ENCODE data around the gene AGAP3.

The AGAP3 gene

GRCh38 chr7:151125470-151125845 lies 39.2 kb downstream of the AGAP3 start:
- no peak for DNase-seq

- DNase-seq: no peak
Measured at GRCh38 chr7:151125846-151126481, 39.7 kb downstream of the AGAP3 start.

GRCh38 chr7:151126491-151127137 lies 40.3 kb downstream of the AGAP3 start:
- DNase-seq: no peak

- no peak for DNase-seq
Measured at GRCh38 chr7:151128144-151128543, 41.9 kb downstream of the AGAP3 start.

GRCh38 chr7:151128716-151129115 lies 42.4 kb downstream of the AGAP3 start:
- no peak for DNase-seq

GRCh38 chr7:151129117-151129959 lies 43.1 kb downstream of the AGAP3 start:
- no peak for DNase-seq

GRCh38 chr7:151129960-151130591 lies 43.8 kb downstream of the AGAP3 start:
- DNase-seq: no peak

GRCh38 chr7:151130741-151131157 lies 44.5 kb downstream of the AGAP3 start:
- DNase-seq: no peak

- DNase-seq: no peak
Measured at GRCh38 chr7:151131224-151131591, 44.9 kb downstream of the AGAP3 start.

- DNase-seq: no peak
Measured at GRCh38 chr7:151131592-151132293, 45.5 kb downstream of the AGAP3 start.

GRCh38 chr7:151132461-151133205 lies 46.4 kb downstream of the AGAP3 start:
- no peak for DNase-seq

- no peak for DNase-seq
Measured at GRCh38 chr7:151133266-151133985, 47.2 kb downstream of the AGAP3 start.

- no peak for DNase-seq
Measured at GRCh38 chr7:151133986-151134742, 47.9 kb downstream of the AGAP3 start.

- DNase-seq: no peak
Measured at GRCh38 chr7:151134743-151135524, 48.7 kb downstream of the AGAP3 start.

- DNase-seq: no peak
Measured at GRCh38 chr7:151135525-151135845, 49.2 kb downstream of the AGAP3 start.

GRCh38 chr7:151135866-151136843 lies 49.9 kb downstream of the AGAP3 start:
- no peak for DNase-seq

GRCh38 chr7:151137076-151137675 lies 50.9 kb downstream of the AGAP3 start:
- no peak for DNase-seq

GRCh38 chr7:151137791-151138152 lies 51.5 kb downstream of the AGAP3 start:
- DNase-seq: no peak

All from NCI-H187 treated with DMSO at 0.1 percent for 48 hours (cell line).